C4-2B (cell line): ENCODE results near the gene C8B.

ENCODE experiments used
- ZFX ChIP-seq: fragments of 450-650 bp; IDR thresholded peaks from 2 replicates; pipeline ENCODE4 v1.6.1; 2017
- TF ChIP-seq, protein P1 (sequence below): fragments of 450-650 bp; conservative IDR thresholded peaks from 2 replicates; pipeline ENCODE4 v1.5.1; 2017; ENCODE audit warnings: mild to moderate bottlenecking

DNA sequence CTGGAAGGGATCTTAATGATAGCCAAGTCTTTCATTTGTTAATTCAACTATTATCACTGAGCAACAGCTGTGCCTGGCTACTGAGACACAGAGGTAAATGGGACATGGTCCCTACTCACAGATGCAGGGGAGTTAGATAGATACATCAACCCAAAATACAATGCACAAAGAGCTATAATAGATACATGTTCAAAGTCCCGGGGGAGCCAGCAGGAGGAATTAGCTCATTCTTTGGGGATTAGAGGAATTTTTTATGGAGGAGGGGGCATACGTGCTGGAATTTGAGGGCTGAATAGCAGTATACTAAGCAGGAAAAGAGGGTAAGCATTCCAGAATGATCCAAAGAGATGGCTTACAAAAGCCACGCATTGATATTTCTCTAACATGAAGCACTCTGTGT lies 34.6 kb downstream of the C8B start:
- TF ChIP-seq, protein P1, sequence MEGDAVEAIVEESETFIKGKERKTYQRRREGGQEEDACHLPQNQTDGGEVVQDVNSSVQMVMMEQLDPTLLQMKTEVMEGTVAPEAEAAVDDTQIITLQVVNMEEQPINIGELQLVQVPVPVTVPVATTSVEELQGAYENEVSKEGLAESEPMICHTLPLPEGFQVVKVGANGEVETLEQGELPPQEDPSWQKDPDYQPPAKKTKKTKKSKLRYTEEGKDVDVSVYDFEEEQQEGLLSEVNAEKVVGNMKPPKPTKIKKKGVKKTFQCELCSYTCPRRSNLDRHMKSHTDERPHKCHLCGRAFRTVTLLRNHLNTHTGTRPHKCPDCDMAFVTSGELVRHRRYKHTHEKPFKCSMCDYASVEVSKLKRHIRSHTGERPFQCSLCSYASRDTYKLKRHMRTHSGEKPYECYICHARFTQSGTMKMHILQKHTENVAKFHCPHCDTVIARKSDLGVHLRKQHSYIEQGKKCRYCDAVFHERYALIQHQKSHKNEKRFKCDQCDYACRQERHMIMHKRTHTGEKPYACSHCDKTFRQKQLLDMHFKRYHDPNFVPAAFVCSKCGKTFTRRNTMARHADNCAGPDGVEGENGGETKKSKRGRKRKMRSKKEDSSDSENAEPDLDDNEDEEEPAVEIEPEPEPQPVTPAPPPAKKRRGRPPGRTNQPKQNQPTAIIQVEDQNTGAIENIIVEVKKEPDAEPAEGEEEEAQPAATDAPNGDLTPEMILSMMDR, result no peak
- TF ChIP-seq ZFX, result no peak
